K562 (cell line): ENCODE measurements around the gene NOA1. TPM values are rescaled to one million over a fixed set of nuclear protein-coding genes. Genes with fewer than 3 reads are reported as not detected.

ENCODE experiments used
- CBX2 ChIP-seq: fragments of 200-600 bp; sonication (generic); IDR thresholded peaks from one replicate; pipeline ENCODE4 v1.6.1; 2012; ENCODE audit warnings: mild to moderate bottlenecking, low read length, inconsistent platforms; ENCODE audit not compliant: insufficient read depth, poor library complexity, severe bottlenecking
- CBX8 ChIP-seq: fragments of 200-600 bp; sonication (generic); IDR thresholded peaks from 2 replicates; pipeline ENCODE4 v1.6.1; 2012; ENCODE audit warnings: borderline replicate concordance, mixed run types, low read depth, mild to moderate bottlenecking, moderate library complexity, mixed read lengths, low read length, control low read depth, inconsistent platforms; ENCODE audit not compliant: poor library complexity, severe bottlenecking; ENCODE audit errors: extremely low read depth
- ETS2 ChIP-seq: IDR thresholded peaks from 2 replicates; pipeline ENCODE4 v1.6.1; 2016; ENCODE audit warnings: borderline replicate concordance, missing genetic modification characterization, mild to moderate bottlenecking, moderate library complexity, missing compliant biosample characterization; ENCODE audit not compliant: poor library complexity, severe bottlenecking
- FUS ChIP-seq: fragments of 200-400 bp; formaldehyde crosslinking; optimal IDR thresholded peaks from 2 replicates; pipeline ENCODE3; 2017; ENCODE audit warnings: low read depth, low read length
- GABPB1 ChIP-seq: sonication (generic); formaldehyde crosslinking; IDR thresholded peaks from 2 replicates; pipeline ENCODE4 v1.8.0; 2022; ENCODE audit warnings: mild to moderate bottlenecking, missing genetic modification reagents
- KAT2B ChIP-seq: IDR thresholded peaks from one replicate; pipeline ENCODE4 v1.6.1; 2012; ENCODE audit warnings: low read depth, mild to moderate bottlenecking, control low read depth, inconsistent platforms, low read length, moderate library complexity
- MAFK ChIP-seq: IDR thresholded peaks from 2 replicates; pipeline ENCODE4 v1.6.1; 2011; ENCODE audit warnings: low read length, improper control_type of control experiment
- MEF2D ChIP-seq: conservative IDR thresholded peaks from 2 replicates; pipeline ENCODE4 v1.6.1; 2016; ENCODE audit warnings: low read depth, missing genetic modification characterization, missing compliant biosample characterization
- NRF1 ChIP-seq, 2 experiments: fragments of 450-650 bp; IDR thresholded peaks in 1 of 2; conservative IDR thresholded peaks in 1 of 2; 2 replicates each; pipeline ENCODE4 v1.6.1; 2014; ENCODE audit warnings: mild to moderate bottlenecking in 2 of 2
- POLR3A ChIP-seq: IDR thresholded peaks from 2 replicates; pipeline ENCODE4 v1.6.1; 2011; ENCODE audit warnings: borderline replicate concordance, mild to moderate bottlenecking, moderate library complexity; ENCODE audit not compliant: insufficient read length, insufficient read depth; ENCODE audit errors: extremely low read depth
- RBBP5 ChIP-seq: fragments of 200-600 bp; sonication (generic); IDR thresholded peaks from 2 replicates; pipeline ENCODE4 v1.6.1; 2012; ENCODE audit warnings: borderline replicate concordance, mild to moderate bottlenecking, low read length, control low read depth, inconsistent platforms; ENCODE audit not compliant: insufficient read depth, poor library complexity, severe bottlenecking
- SMAD3 ChIP-seq: fragments of 450-650 bp; formaldehyde crosslinking; conservative IDR thresholded peaks from 2 replicates; pipeline ENCODE4 v1.4.0; 2020; ENCODE audit warnings: mild to moderate bottlenecking
- ZKSCAN1 ChIP-seq: fragments of 150-350 bp; IDR thresholded peaks from 2 replicates; pipeline ENCODE4 v1.6.1; 2016; ENCODE audit warnings: low read depth, low read length
- ZKSCAN3 ChIP-seq: fragments of 250-450 bp; sonication (Bioruptor Pico); IDR thresholded peaks from 2 replicates; pipeline ENCODE4 v1.4.0; 2020
- ZNF146 ChIP-seq: IDR thresholded peaks from one replicate; pipeline ENCODE4 v1.6.1; 2018; ENCODE audit warnings: missing compliant biosample characterization; ENCODE audit not compliant: unreplicated experiment
- ZNF224 ChIP-seq: sonication (generic); formaldehyde crosslinking; IDR thresholded peaks from 2 replicates; pipeline ENCODE4 v1.8.0; 2022; ENCODE audit warnings: mild to moderate bottlenecking, missing genetic modification reagents
- polyA plus RNA-seq, 8 experiments: library from polyadenylated mRNA; depleted of rRNA in 4 of 8; stranded (reverse) in 5 of 8; unstranded in 3 of 8; fragments of >200 nt; fragmentation: Nextera tagmentation in 2 of 8; fragmentation: Illumina TruSeq in 1 of 8; extraction: Ambion mirVana in 2 of 8; extraction: Trizol in 1 of 8; gene quantifications; 2 replicates each; pipeline versions ENCODE4 v1.2.1 to v1.2.3, GENCODE V29; 2011 to 2014; ENCODE audit warnings: inconsistent platforms in 1 of 8, missing spikeins in 1 of 8
- total RNA-seq, 7 experiments: library from RNA; depleted of rRNA in 6 of 7; stranded (reverse); fragments of >200 nt in 6 of 7; fragmentation: Illumina TruSeq in 2 of 7; extraction: Trizol in 2 of 7; gene quantifications; 2 replicates each; pipeline versions ENCODE4 v1.2.1 to v1.2.3, GENCODE V29; 2011 to 2021; ENCODE audit warnings: low replicate concordance in 1 of 7
- TF ChIP-seq, protein P1 (sequence below): fragments of 250-450 bp; sonication (Bioruptor Pico); IDR thresholded peaks from 2 replicates; pipeline ENCODE4 v1.4.0; 2020; ENCODE audit warnings: borderline replicate concordance
- TF ChIP-seq, protein P2 (sequence below): fragments of 450-650 bp; IDR thresholded peaks from 2 replicates; pipeline ENCODE4 v1.6.1; 2016; ENCODE audit warnings: borderline replicate concordance
- TF ChIP-seq, protein P3 (sequence below): fragments of 450-650 bp; IDR thresholded peaks from 2 replicates; pipeline ENCODE4 v1.6.1; 2018; ENCODE audit not compliant: partially characterized antibody

The NOA1 gene
- total and polyA plus RNA-seq, 9 of the 15 experiments (the other 6 are each of a cell fraction or from before 2014, with no cell fraction given): 2.6 to 26.6 (median 16.7) TPM

DNA sequence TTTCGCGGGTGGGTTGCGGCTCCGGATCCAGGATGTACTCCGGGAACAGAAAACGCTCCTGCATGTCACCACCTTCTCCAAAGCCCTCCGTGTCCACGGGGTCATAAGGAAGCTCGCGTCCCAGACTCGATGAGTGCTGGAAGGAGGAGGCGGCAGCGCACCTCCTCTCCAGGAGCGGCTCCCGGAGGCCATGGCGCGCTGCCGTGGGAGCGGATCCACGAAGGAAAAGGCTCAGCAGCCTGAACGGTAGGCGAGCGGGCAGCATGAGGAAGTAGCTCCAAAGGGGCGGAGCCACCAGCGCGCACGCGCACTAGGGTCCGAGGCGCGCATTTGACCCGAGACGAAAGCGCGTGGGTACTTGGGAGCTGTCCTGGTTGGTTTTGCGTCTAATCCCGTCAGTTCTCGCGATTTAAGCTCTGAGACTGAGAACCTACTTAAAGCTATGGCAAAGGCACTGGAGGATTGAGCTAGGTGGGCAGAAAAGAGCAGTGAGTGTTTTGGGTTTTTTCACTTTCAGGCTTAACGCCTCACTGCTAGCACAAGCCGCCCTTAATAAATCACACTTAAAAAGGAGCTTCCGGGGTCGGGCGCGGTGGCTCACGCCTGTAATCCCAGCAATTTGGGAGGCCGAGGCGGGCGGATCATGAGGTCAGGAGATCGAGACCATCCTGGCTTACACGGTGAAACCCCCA lies at the start of gene NOA1 (continued):
- TF ChIP-seq ETS2 (tag) (no peak), POLR3A (no peak), ZNF146 (no peak), CBX8 (no peak), KAT2B (no peak), MEF2D (no peak), MAFK (0 out of 2 replicates have a peak, but pooled peaks have one; percentile 4), RBBP5 (peak; percentile 67), ZKSCAN1 (no peak), SMAD3 (CRISPR knock-in tag) (no peak), ZKSCAN3 (no peak), FUS (no peak), CBX2 (no peak), GABPB1 (CRISPR knock-in tag) (peak; percentile 54), NRF1 (conservative IDR thresholded peaks at IDR 0.05 in 1 of 2, IDR thresholded peaks at IDR 0.05 in 1 of 2) (peak; percentile 93 to 94), ZNF224 (no peak)
- TF ChIP-seq, protein P1, sequence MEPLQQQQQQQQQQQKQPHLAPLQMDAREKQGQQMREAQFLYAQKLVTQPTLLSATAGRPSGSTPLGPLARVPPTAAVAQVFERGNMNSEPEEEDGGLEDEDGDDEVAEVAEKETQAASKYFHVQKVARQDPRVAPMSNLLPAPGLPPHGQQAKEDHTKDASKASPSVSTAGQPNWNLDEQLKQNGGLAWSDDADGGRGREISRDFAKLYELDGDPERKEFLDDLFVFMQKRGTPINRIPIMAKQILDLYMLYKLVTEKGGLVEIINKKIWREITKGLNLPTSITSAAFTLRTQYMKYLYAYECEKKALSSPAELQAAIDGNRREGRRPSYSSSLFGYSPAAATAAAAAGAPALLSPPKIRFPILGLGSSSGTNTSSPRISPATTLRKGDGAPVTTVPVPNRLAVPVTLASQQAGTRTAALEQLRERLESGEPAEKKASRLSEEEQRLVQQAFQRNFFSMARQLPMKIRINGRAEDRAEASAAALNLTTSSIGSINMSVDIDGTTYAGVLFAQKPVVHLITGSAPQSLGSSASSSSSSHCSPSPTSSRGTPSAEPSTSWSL (CRISPR knock-in tag): no peak
- TF ChIP-seq, protein P2, sequence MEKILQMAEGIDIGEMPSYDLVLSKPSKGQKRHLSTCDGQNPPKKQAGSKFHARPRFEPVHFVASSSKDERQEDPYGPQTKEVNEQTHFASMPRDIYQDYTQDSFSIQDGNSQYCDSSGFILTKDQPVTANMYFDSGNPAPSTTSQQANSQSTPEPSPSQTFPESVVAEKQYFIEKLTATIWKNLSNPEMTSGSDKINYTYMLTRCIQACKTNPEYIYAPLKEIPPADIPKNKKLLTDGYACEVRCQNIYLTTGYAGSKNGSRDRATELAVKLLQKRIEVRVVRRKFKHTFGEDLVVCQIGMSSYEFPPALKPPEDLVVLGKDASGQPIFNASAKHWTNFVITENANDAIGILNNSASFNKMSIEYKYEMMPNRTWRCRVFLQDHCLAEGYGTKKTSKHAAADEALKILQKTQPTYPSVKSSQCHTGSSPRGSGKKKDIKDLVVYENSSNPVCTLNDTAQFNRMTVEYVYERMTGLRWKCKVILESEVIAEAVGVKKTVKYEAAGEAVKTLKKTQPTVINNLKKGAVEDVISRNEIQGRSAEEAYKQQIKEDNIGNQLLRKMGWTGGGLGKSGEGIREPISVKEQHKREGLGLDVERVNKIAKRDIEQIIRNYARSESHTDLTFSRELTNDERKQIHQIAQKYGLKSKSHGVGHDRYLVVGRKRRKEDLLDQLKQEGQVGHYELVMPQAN: peak; percentile 70; the same call in 1 of the 2 replicates
- TF ChIP-seq, protein P3, sequence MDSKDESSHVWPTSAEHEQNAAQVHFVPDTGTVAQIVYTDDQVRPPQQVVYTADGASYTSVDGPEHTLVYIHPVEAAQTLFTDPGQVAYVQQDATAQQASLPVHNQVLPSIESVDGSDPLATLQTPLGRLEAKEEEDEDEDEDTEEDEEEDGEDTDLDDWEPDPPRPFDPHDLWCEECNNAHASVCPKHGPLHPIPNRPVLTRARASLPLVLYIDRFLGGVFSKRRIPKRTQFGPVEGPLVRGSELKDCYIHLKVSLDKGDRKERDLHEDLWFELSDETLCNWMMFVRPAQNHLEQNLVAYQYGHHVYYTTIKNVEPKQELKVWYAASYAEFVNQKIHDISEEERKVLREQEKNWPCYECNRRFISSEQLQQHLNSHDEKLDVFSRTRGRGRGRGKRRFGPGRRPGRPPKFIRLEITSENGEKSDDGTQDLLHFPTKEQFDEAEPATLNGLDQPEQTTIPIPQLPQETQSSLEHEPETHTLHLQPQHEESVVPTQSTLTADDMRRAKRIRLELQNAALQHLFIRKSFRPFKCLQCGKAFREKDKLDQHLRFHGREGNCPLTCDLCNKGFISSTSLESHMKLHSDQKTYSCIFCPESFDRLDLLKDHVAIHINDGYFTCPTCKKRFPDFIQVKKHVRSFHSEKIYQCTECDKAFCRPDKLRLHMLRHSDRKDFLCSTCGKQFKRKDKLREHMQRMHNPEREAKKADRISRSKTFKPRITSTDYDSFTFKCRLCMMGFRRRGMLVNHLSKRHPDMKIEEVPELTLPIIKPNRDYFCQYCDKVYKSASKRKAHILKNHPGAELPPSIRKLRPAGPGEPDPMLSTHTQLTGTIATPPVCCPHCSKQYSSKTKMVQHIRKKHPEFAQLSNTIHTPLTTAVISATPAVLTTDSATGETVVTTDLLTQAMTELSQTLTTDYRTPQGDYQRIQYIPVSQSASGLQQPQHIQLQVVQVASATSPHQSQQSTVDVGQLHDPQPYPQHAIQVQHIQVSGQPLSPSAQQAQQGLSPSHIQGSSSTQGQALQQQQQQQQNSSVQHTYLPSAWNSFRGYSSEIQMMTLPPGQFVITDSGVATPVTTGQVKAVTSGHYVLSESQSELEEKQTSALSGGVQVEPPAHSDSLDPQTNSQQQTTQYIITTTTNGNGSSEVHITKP: no peak
